Smooth muscle cell (in vitro differentiated cells): ENCODE measurements around the gene BRMS1L. TPM values are rescaled to one million over a fixed set of nuclear protein-coding genes. Genes with fewer than 3 reads are reported as not detected.

Source experiments
- DNase-seq: peaks from one replicate; lab custom pipeline; 2025; ENCODE audit not compliant: unreplicated experiment; lab: John Stamatoyannopoulos, UW
- H2AFZ ChIP-seq: fragments of 200-600 bp; sonication (generic); 2 replicates; pipeline ENCODE4 v1.6.0; 2016; ENCODE audit warnings: antibody characterized with exemption, low read depth, mild to moderate bottlenecking
- H3F3A ChIP-seq: fragments of 200-600 bp; sonication (generic); 2 replicates; pipeline ENCODE4 v1.6.0; 2017; ENCODE audit warnings: antibody characterized with exemption, low read depth
- H3K27ac ChIP-seq: fragments of 200-600 bp; sonication (generic); 2 replicates; pipeline ENCODE4 v1.5.1; 2016; ENCODE audit warnings: low read depth, mild to moderate bottlenecking
- H3K27me3 ChIP-seq: fragments of 200-600 bp; sonication (generic); 2 replicates; pipeline ENCODE4 v1.6.1; 2016; ENCODE audit warnings: low read depth, mild to moderate bottlenecking
- H3K36me3 ChIP-seq: fragments of 200-600 bp; sonication (generic); 2 replicates; pipeline ENCODE4 v1.5.1; 2016; ENCODE audit warnings: low read depth
- H3K4me1 ChIP-seq: fragments of 200-600 bp; sonication (generic); 2 replicates; pipeline ENCODE4 v1.5.1; 2016; ENCODE audit warnings: low read depth
- H3K4me2 ChIP-seq: fragments of 200-600 bp; sonication (generic); 2 replicates; pipeline ENCODE4 v1.6.0; 2016; ENCODE audit warnings: mild to moderate bottlenecking
- H3K4me3 ChIP-seq: fragments of 200-600 bp; sonication (generic); 2 replicates; pipeline ENCODE4 v1.5.1; 2016; ENCODE audit warnings: mild to moderate bottlenecking
- H3K79me2 ChIP-seq: fragments of 200-600 bp; sonication (generic); 2 replicates; pipeline ENCODE4 v1.6.0; 2016; ENCODE audit warnings: low read depth, mild to moderate bottlenecking
- H3K9ac ChIP-seq: fragments of 200-600 bp; sonication (generic); 2 replicates; pipeline ENCODE4 v1.6.0; 2016; ENCODE audit warnings: low read depth
- H3K9me3 ChIP-seq: fragments of 200-600 bp; sonication (generic); replicated peaks from 2 replicates; pipeline ENCODE4 v1.5.1; 2016; ENCODE audit warnings: low read depth
- H4K20me1 ChIP-seq: fragments of 200-600 bp; sonication (generic); 2 replicates; pipeline ENCODE4 v1.6.0; 2016; ENCODE audit warnings: low read depth
- CTCF ChIP-seq: fragments of 200-600 bp; sonication (generic); IDR thresholded peaks from 2 replicates; pipeline ENCODE4 v1.5.1; 2017; ENCODE audit warnings: borderline replicate concordance, mild to moderate bottlenecking, antibody characterized with exemption; ENCODE audit not compliant: insufficient read depth, poor library complexity, severe bottlenecking
- WGBS: methylation state at CpG from one replicate; pipeline ENCODE4 v1.1.7; 2016; ENCODE audit warnings: low lambda C conversion rate; 5-methylcytosine and 5-hydroxymethylcytosine counted together
- polyA plus RNA-seq: library from polyadenylated mRNA; unstranded; fragments of >200 nt; fragmentation: Nextera tagmentation; extraction: Ambion mirVana; gene quantifications from 2 replicates; pipeline ENCODE4 v1.2.1, GENCODE V29; 2016
- total RNA-seq: library from RNA; depleted of rRNA; stranded (reverse); fragments of >200 nt; gene quantifications from 2 replicates; pipeline ENCODE4 v1.2.3, GENCODE V29; 2014

The BRMS1L gene
- total and polyA plus RNA-seq, 2 experiments from 2014 or later: 8.8 to 13.4 TPM

- H3K9me3 ChIP-seq: no peaks in the 10 kb centered on the region
- no peak overlapping the region for H2AFZ ChIP-seq
- TF ChIP-seq CTCF: no peak
- H3F3A ChIP-seq: no peaks in the 10 kb centered on the region
- DNase-seq: no peak
- no peaks in the 10 kb centered on the region for H3K36me3 ChIP-seq
- H3K4me1 ChIP-seq: peaks cover 7% of the 10 kb centered on the region
- no peak overlapping the region for H3K4me3 ChIP-seq
- WGBS: 93% methylated on average over 4 of the region's 4 CpGs
- H3K9ac ChIP-seq: no peak overlapping the region
- H3K4me2 ChIP-seq: no peak overlapping the region
- no peaks in the 10 kb centered on the region for H3K79me2 ChIP-seq
- no peaks in the 10 kb centered on the region for H3K27me3 ChIP-seq
- no peaks in the 10 kb centered on the region for H4K20me1 ChIP-seq
- H3K27ac ChIP-seq: no peak overlapping the region
These were observed 72.2 kb downstream of the BRMS1L start for GRCh38 chr14:35898217-35898775.

DNA sequence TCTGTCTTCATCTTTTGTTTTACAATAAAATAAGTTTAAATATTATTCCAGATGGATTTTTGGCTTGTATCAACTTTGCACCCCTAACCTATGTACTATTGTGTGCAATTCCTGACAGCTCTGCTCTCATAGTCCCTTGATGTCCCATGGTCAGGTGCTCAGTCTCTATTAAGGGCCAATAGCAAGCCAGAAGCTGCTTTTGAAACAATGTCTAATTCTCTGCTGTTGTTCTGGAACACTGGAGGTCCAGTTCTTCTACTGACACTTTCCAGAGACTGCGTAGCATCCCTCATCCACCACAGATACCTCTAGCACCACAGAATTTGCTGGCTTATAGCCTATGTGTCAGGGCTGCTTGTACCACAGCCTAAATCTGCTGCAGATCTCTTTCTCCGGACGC is 74.6 kb downstream of the BRMS1L start:
- Histone ChIP-seq H3F3A (no peaks in the 10 kb centered on the region), H3K4me2 (no peak overlapping the region), H3K4me1 (peaks cover 7% of the 10 kb centered on the region), H3K9me3 (no peaks in the 10 kb centered on the region), H2AFZ (no peak overlapping the region), H3K27ac (no peak overlapping the region), H3K4me3 (no peak overlapping the region), H3K36me3 (no peaks in the 10 kb centered on the region), H3K79me2 (no peaks in the 10 kb centered on the region), H4K20me1 (no peaks in the 10 kb centered on the region), H3K9ac (no peak overlapping the region), H3K27me3 (no peaks in the 10 kb centered on the region)
- TF ChIP-seq CTCF: no peak
- DNase-seq: no peak
- 94% methylated on average over 3 of the region's 3 CpGs for WGBS

GRCh38 chr14:35909665-35910064 is 83.5 kb downstream of the BRMS1L start:
- no peaks in the 10 kb centered on the region for H3K79me2 ChIP-seq
- H3K4me1 ChIP-seq: no peaks in the 10 kb centered on the region
- no peak overlapping the region for H3K9ac ChIP-seq
- H3F3A ChIP-seq: no peaks in the 10 kb centered on the region
- TF ChIP-seq CTCF: no peak
- no peaks in the 10 kb centered on the region for H3K36me3 ChIP-seq
- no peak for DNase-seq
- no peak overlapping the region for H2AFZ ChIP-seq
- no peaks in the 10 kb centered on the region for H3K27me3 ChIP-seq
- no peaks in the 10 kb centered on the region for H3K9me3 ChIP-seq
- 98% methylated on average over 4 of the region's 4 CpGs for WGBS
- H3K4me2 ChIP-seq: no peak overlapping the region
- no peak overlapping the region for H3K4me3 ChIP-seq
- no peaks in the 10 kb centered on the region for H4K20me1 ChIP-seq
- H3K27ac ChIP-seq: no peak overlapping the region

- Histone ChIP-seq H4K20me1 (no peaks in the 10 kb centered on the region), H3K79me2 (no peaks in the 10 kb centered on the region), H3K9me3 (no peaks in the 10 kb centered on the region), H2AFZ (no peak overlapping the region), H3K27me3 (no peaks in the 10 kb centered on the region), H3K9ac (no peak overlapping the region), H3K27ac (no peak overlapping the region), H3F3A (no peaks in the 10 kb centered on the region), H3K4me2 (no peak overlapping the region), H3K4me3 (no peak overlapping the region), H3K4me1 (no peaks in the 10 kb centered on the region), H3K36me3 (no peaks in the 10 kb centered on the region)
- 94% methylated on average over 4 of the region's 4 CpGs for WGBS
- DNase-seq: no peak
- TF ChIP-seq CTCF: no peak
These were observed 84.1 kb downstream of the BRMS1L start for GRCh38 chr14:35910191-35910590.
